H1 (cell line): ENCODE results near the gene RCBTB2. TPM values are rescaled to one million over a fixed set of nuclear protein-coding genes. Genes with fewer than 3 reads are reported as not detected.

Experiments used
- NRF1 ChIP-seq: IDR thresholded peaks from 2 replicates; pipeline ENCODE4 v1.6.1; 2011; ENCODE audit warnings: mild to moderate bottlenecking, low read depth, low read length, improper control_type of control experiment
- RAD21 ChIP-seq, 2 experiments: IDR thresholded peaks in 1 of 2; conservative IDR thresholded peaks in 1 of 2; 2 replicates each; pipeline ENCODE4 v1.6.1; 2011; ENCODE audit warnings: low read depth in 2 of 2, low read length in 2 of 2, improper control_type of control experiment in 1 of 2, inconsistent platforms in 1 of 2, mild to moderate bottlenecking in 1 of 2, moderate library complexity in 1 of 2
- SP1 ChIP-seq: IDR thresholded peaks from 2 replicates; pipeline ENCODE4 v1.6.1; 2011; ENCODE audit warnings: low read depth, low read length
- TEAD4 ChIP-seq: IDR thresholded peaks from 2 replicates; pipeline ENCODE4 v1.6.1; 2012; ENCODE audit warnings: low read depth, low read length, inconsistent platforms, mixed read lengths
- polyA plus RNA-seq, 7 experiments: library from polyadenylated mRNA; depleted of rRNA in 3 of 7; stranded (reverse) in 5 of 7; unstranded in 2 of 7; fragments of >200 nt in 5 of 7; fragments of 200-250 nt in 2 of 7; gene quantifications; 1 replicate in 5 of 7; 2 replicates in 1 of 7; 4 replicates in 1 of 7; pipeline versions ENCODE4 v1.2.1 to v1.2.3, GENCODE V29; 2011 to 2013; ENCODE audit warnings: missing spikeins in 2 of 7, mixed read lengths in 2 of 7
- total RNA-seq: library from RNA; stranded (reverse); fragmentation: NEBNext Ultra II Directional; extraction: Animal tissue kit (Norgen Biotek cat#: 25700); gene quantifications from 2 replicates; pipeline ENCODE4 v1.2.1, GENCODE V29; 2021
- TF ChIP-seq, protein P1 (sequence below): IDR thresholded peaks from 2 replicates; pipeline ENCODE4 v1.6.1; 2011; ENCODE audit warnings: low read depth, mild to moderate bottlenecking, low read length; ENCODE audit not compliant: insufficient read depth

The RCBTB2 gene
- total and polyA plus RNA-seq, 2 of the 8 experiments (the other 6 are each of a cell fraction or from before 2014, with no cell fraction given), result 5.2 to 8.4 TPM

DNA sequence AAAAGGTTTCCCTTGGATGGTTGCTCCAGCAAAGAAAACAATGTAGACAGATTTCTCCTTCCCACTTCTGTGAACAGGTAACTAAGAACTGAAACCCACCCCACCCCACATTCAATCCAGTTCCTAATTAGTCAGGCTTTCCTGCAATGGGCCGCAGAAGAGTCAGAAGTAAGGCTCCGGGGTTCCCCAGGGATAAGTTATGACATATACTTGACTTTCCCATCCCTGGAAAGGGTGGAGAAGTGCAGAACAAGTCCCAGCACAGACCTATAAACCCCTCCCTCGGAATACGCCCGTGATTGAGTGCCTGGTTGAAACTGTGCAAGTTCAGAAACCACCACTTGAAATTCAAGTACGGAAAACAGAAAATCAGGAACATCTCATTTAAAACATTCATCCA is 24.9 kb downstream of the RCBTB2 start (continued):
- TF ChIP-seq, protein P1, sequence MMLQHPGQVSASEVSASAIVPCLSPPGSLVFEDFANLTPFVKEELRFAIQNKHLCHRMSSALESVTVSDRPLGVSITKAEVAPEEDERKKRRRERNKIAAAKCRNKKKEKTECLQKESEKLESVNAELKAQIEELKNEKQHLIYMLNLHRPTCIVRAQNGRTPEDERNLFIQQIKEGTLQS, result no peak
- no peak for TF ChIP-seq RAD21 (IDR thresholded peaks at IDR 0.05 in 1 of 2, conservative IDR thresholded peaks at IDR 0.05 in 1 of 2; ENCODE audit: low read depth in 2 of 2, low read length in 2 of 2)
- no peak for TF ChIP-seq SP1
- no peak for TF ChIP-seq NRF1
- TF ChIP-seq TEAD4, result no peak
- TF ChIP-seq, all 59 proteins: peak for 0
